A549 (cell line): ENCODE data around the gene GHR. TPM values are rescaled to one million over a fixed set of nuclear protein-coding genes. Genes with fewer than 3 reads are reported as not detected.

Experiments used
- ATAC-seq, 2 experiments: fragments of 200-7000 bp in 1 of 2; fragments of >200 bp in 1 of 2; cut with Nextera tagmentation in 1 of 2; cut with Tn5 transposase in 1 of 2; 3 replicates each; pipeline versions ENCODE4 v1.8.0 to v1.9.1; 2018 to 2020; ENCODE audit warnings: mild to moderate bottlenecking in 1 of 2, moderate library complexity in 1 of 2
- CTCF ChIA-PET: fragments of 300-600 bp; sonication (Branson Sonifier 250); formaldehyde crosslinking; extraction: SDS; loops from one replicate; lab custom pipeline; 2021; ENCODE audit warnings: antibody characterized with exemption, inconsistent platforms; lab: Yijun Ruan, JAX
- POLR2A ChIA-PET: fragments of 350-600 bp; formaldehyde crosslinking; extraction: SDS; loops from one replicate; lab custom pipeline; 2021; ENCODE audit warnings: antibody characterized with exemption, inconsistent platforms; lab: Yijun Ruan, JAX
- DNase-seq, 2 experiments: peaks; one replicate each; pipeline versions ENCODE4 v3.0.0 to v3.0.0-alpha.2; 2011 to 2016; ENCODE audit warnings: low read depth in 1 of 2, low spot score in 1 of 2
- FAIRE-seq: peaks from 2 replicates; lab custom pipeline; 2011; peaks lifted over from hg19 to GRCh38; lab: Jason Lieb, UNC
- H3K27ac ChIP-seq, 2 experiments: fragments of >200 bp; sonication (Bioruptor Twin); formaldehyde crosslinking; 3 replicates each; pipeline ENCODE4 v1.5.1; 2016 to 2017
- H3K4me1 ChIP-seq: fragments of >200 bp; sonication (Bioruptor Twin); formaldehyde crosslinking; 3 replicates; pipeline ENCODE4 v1.6.1; 2016
- H3K4me2 ChIP-seq: fragments of >200 bp; sonication (Bioruptor Twin); formaldehyde crosslinking; 3 replicates; pipeline ENCODE4 v1.6.1; 2016
- H3K4me3 ChIP-seq: fragments of >200 bp; sonication (Bioruptor Twin); formaldehyde crosslinking; 3 replicates; pipeline ENCODE4 v1.5.1; 2016
- H3K9me3 ChIP-seq: fragments of >200 bp; sonication (Bioruptor Twin); formaldehyde crosslinking; 3 replicates; pipeline ENCODE4 v1.6.1; 2016
- ATOH8 ChIP-seq: fragments of 250-450 bp; sonication (Bioruptor Pico); IDR thresholded peaks from 2 replicates; pipeline ENCODE4 v1.5.0; 2020; ENCODE audit warnings: low read depth, mild to moderate bottlenecking, moderate library complexity
- CBX2 ChIP-seq: fragments of 200-600 bp; sonication (generic); IDR thresholded peaks from 2 replicates; pipeline ENCODE4 v1.6.1; 2016; ENCODE audit warnings: low read depth, mild to moderate bottlenecking, borderline replicate concordance
- CTCF ChIP-seq: fragments of >200 bp; sonication (Bioruptor Twin); formaldehyde crosslinking; IDR thresholded peaks from 3 replicates; pipeline ENCODE4 v1.5.1; 2016
- E2F6 ChIP-seq: IDR thresholded peaks from 2 replicates; pipeline ENCODE4 v1.6.1; 2012; ENCODE audit warnings: low read depth, borderline replicate concordance
- EHF ChIP-seq: fragments of 250-450 bp; sonication (Bioruptor Pico); IDR thresholded peaks from 2 replicates; pipeline ENCODE4 v1.5.0; 2020; ENCODE audit warnings: mild to moderate bottlenecking
- EP300 ChIP-seq, 2 experiments: fragments of >200 bp; sonication (Bioruptor Twin); formaldehyde crosslinking; IDR thresholded peaks; 2 replicates in 1 of 2; 3 replicates in 1 of 2; pipeline ENCODE4 v1.6.1; 2016 to 2017
- FOSB ChIP-seq: fragments of 250-450 bp; sonication (Bioruptor Pico); IDR thresholded peaks from 2 replicates; pipeline ENCODE4 v1.5.0; 2020; ENCODE audit warnings: mild to moderate bottlenecking, moderate library complexity
- FOXS1 ChIP-seq: fragments of 250-450 bp; sonication (Bioruptor Pico); IDR thresholded peaks from 2 replicates; pipeline ENCODE4 v1.5.0; 2020; ENCODE audit warnings: mild to moderate bottlenecking, moderate library complexity
- HEYL ChIP-seq: fragments of 250-450 bp; sonication (Bioruptor Pico); IDR thresholded peaks from 2 replicates; pipeline ENCODE4 v1.8.0; 2021; ENCODE audit warnings: mild to moderate bottlenecking, moderate library complexity
- HOXA7 ChIP-seq: fragments of 250-450 bp; sonication (Bioruptor Pico); IDR thresholded peaks from 2 replicates; pipeline ENCODE4 v1.5.0; 2020; ENCODE audit warnings: mild to moderate bottlenecking, moderate library complexity
- HOXB13 ChIP-seq: fragments of 250-450 bp; sonication (Bioruptor Pico); IDR thresholded peaks from 2 replicates; pipeline ENCODE4 v1.5.0; 2020; ENCODE audit warnings: low read depth, mild to moderate bottlenecking, moderate library complexity
- JUNB ChIP-seq: fragments of >200 bp; sonication (Bioruptor Twin); formaldehyde crosslinking; IDR thresholded peaks from 2 replicates; pipeline ENCODE4 v1.6.1; 2016
- KDM5A ChIP-seq: fragments of 200-600 bp; sonication (generic); IDR thresholded peaks from 2 replicates; pipeline ENCODE4 v1.6.1; 2016; ENCODE audit warnings: antibody characterized with exemption, mild to moderate bottlenecking
- NR3C1 ChIP-seq: fragments of >200 bp; sonication (Bioruptor Twin); formaldehyde crosslinking; IDR thresholded peaks from 3 replicates; pipeline ENCODE4 v1.6.1; 2017
- PBX3 ChIP-seq: IDR thresholded peaks from 2 replicates; pipeline ENCODE4 v1.6.1; 2012
- POLR2AphosphoS2 ChIP-seq: conservative IDR thresholded peaks from 2 replicates; pipeline ENCODE4 v1.6.1; 2012; ENCODE audit warnings: low read length, improper control_type of control experiment, inconsistent platforms
- RAD21 ChIP-seq, 2 experiments: fragments of >200 bp in 1 of 2; sonication (Bioruptor Twin) in 1 of 2; formaldehyde crosslinking in 1 of 2; IDR thresholded peaks in 1 of 2; conservative IDR thresholded peaks in 1 of 2; 2 replicates in 1 of 2; 3 replicates in 1 of 2; pipeline ENCODE4 v1.6.1; 2012 to 2018; ENCODE audit warnings: inconsistent platforms in 1 of 2
- REST ChIP-seq: fragments of 200-600 bp; sonication (generic); IDR thresholded peaks from 2 replicates; pipeline ENCODE4 v1.6.1; 2016; ENCODE audit warnings: antibody characterized with exemption, mild to moderate bottlenecking, moderate library complexity
- RFX5 ChIP-seq: fragments of 450-650 bp; IDR thresholded peaks from 2 replicates; pipeline ENCODE4 v1.7.1; 2014; ENCODE audit warnings: antibody characterized with exemption, mild to moderate bottlenecking, moderate library complexity
- SMC3 ChIP-seq: fragments of >200 bp; sonication (Bioruptor Twin); formaldehyde crosslinking; IDR thresholded peaks from 3 replicates; pipeline ENCODE4 v1.6.1; 2018; ENCODE audit warnings: inconsistent platforms
- TFCP2L1 ChIP-seq: fragments of 250-450 bp; sonication (Bioruptor Pico); IDR thresholded peaks from 2 replicates; pipeline ENCODE4 v1.5.0; 2021; ENCODE audit warnings: mild to moderate bottlenecking
- TP53 ChIP-seq: fragments of 250-450 bp; sonication (Bioruptor Pico); IDR thresholded peaks from 2 replicates; pipeline ENCODE4 v1.5.0; 2021; ENCODE audit warnings: mild to moderate bottlenecking, moderate library complexity
- ZC3H11A ChIP-seq: fragments of 450-650 bp; IDR thresholded peaks from 2 replicates; pipeline ENCODE4 v1.6.1; 2014; ENCODE audit warnings: antibody characterized with exemption, mild to moderate bottlenecking
- ZSCAN20 ChIP-seq: fragments of 250-450 bp; sonication (Bioruptor Pico); IDR thresholded peaks from 2 replicates; pipeline ENCODE4 v1.8.0; 2022; ENCODE audit warnings: mild to moderate bottlenecking, moderate library complexity
- WGBS: methylation state at CpG from one replicate; pipeline ENCODE4 v1.1.6; 2017; ENCODE audit errors: missing lambda C conversion rate; 5-methylcytosine and 5-hydroxymethylcytosine counted together
- polyA plus RNA-seq, 4 experiments: library from polyadenylated mRNA; depleted of rRNA in 3 of 4; stranded (reverse); fragments of >200 nt; fragmentation: RNase III in 1 of 4; extraction: RNeasy Plus Mini Kit Qiagen cat#74134 plus additional on column Dnase treatment in 1 of 4; gene quantifications; 2 replicates in 3 of 4; 3 replicates in 1 of 4; pipeline ENCODE4 v1.2.3, GENCODE V29; 2011 to 2017
- TF ChIP-seq, protein P1 (sequence below): fragments of 450-650 bp; IDR thresholded peaks from 2 replicates; pipeline ENCODE4 v1.6.1; 2014; ENCODE audit warnings: antibody characterized with exemption
- TF ChIP-seq, protein P2 (sequence below): fragments of 250-450 bp; sonication (Bioruptor Pico); IDR thresholded peaks from 2 replicates; pipeline ENCODE4 v1.5.0; 2021; ENCODE audit warnings: mild to moderate bottlenecking, moderate library complexity, borderline replicate concordance

GHR gene
- polyA plus RNA-seq, 2 of the 4 experiments (the other 2 are of a cell fraction), result 0.05 TPM; not detected in 1

- Histone ChIP-seq H3K4me2 (no peak overlapping the region), H3K4me1 (no peaks in the 10 kb centered on the region), H3K4me3 (no peak overlapping the region), H3K27ac (no peak overlapping the region), H3K9me3 (no peaks in the 10 kb centered on the region)
- no peak for TF ChIP-seq FOSB (CRISPR knock-in tag)
- TF ChIP-seq CBX2, result no peak
- no peak for TF ChIP-seq POLR2AphosphoS2
- TF ChIP-seq JUNB, result no peak
- TF ChIP-seq, protein P1, sequence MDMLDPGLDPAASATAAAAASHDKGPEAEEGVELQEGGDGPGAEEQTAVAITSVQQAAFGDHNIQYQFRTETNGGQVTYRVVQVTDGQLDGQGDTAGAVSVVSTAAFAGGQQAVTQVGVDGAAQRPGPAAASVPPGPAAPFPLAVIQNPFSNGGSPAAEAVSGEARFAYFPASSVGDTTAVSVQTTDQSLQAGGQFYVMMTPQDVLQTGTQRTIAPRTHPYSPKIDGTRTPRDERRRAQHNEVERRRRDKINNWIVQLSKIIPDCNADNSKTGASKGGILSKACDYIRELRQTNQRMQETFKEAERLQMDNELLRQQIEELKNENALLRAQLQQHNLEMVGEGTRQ, result no peak
- no peak for TF ChIP-seq RAD21 (conservative IDR thresholded peaks at IDR 0.05 in 1 of 2, IDR thresholded peaks at IDR 0.05 in 1 of 2)
- no peak for TF ChIP-seq EP300 (IDR thresholded peaks at IDR 0.05)
- no peak for TF ChIP-seq TP53
- no peak for TF ChIP-seq TFCP2L1
- TF ChIP-seq REST, result no peak
- TF ChIP-seq HOXA7 (CRISPR knock-in tag), result no peak
- no peak for TF ChIP-seq RFX5
- TF ChIP-seq E2F6, result no peak
- TF ChIP-seq HEYL (CRISPR knock-in tag), result no peak
- no peak for TF ChIP-seq NR3C1
- TF ChIP-seq HOXB13 (CRISPR knock-in tag), result no peak
- no peak for TF ChIP-seq EHF (CRISPR knock-in tag)
- no peak for TF ChIP-seq FOXS1 (CRISPR knock-in tag)
- TF ChIP-seq SMC3, result no peak
- no peak for TF ChIP-seq PBX3
- ATAC-seq (no peak), FAIRE-seq (no peak), DNase-seq (no peak)
- CTCF ChIA-PET, result no interaction called here
- POLR2A ChIA-PET, result no interaction called here
These were observed 325.8 kb downstream of the GHR start for GRCh38 chr5:42749020-42749419.

GRCh38 chr5:42750507-42750906 lies 327.3 kb downstream of the GHR start:
- ATAC-seq, result no peak
- Histone ChIP-seq H3K4me3 (no peak overlapping the region), H3K4me1 (no peaks in the 10 kb centered on the region), H3K9me3 (no peaks in the 10 kb centered on the region), H3K27ac (no peak overlapping the region), H3K4me2 (no peak overlapping the region)
- ChIA-PET POLR2A (no interaction called here), CTCF (interaction anchor here (1.2 to 3.3 kb wide), 3 partner anchors 15 to 139 kb away, joined by 3 to 11 read pairs (median 4); no protein-coding TSS in a partner anchor)
- no peak for DNase-seq
- FAIRE-seq, result no peak
- TF ChIP-seq PBX3 (no peak), KDM5A (no peak), ATOH8 (no peak), ZSCAN20 (CRISPR knock-in tag) (no peak), CTCF (no peak), ZC3H11A (no peak), TP53 (no peak), JUNB (no peak), FOSB (CRISPR knock-in tag) (no peak)
- TF ChIP-seq, protein P2, sequence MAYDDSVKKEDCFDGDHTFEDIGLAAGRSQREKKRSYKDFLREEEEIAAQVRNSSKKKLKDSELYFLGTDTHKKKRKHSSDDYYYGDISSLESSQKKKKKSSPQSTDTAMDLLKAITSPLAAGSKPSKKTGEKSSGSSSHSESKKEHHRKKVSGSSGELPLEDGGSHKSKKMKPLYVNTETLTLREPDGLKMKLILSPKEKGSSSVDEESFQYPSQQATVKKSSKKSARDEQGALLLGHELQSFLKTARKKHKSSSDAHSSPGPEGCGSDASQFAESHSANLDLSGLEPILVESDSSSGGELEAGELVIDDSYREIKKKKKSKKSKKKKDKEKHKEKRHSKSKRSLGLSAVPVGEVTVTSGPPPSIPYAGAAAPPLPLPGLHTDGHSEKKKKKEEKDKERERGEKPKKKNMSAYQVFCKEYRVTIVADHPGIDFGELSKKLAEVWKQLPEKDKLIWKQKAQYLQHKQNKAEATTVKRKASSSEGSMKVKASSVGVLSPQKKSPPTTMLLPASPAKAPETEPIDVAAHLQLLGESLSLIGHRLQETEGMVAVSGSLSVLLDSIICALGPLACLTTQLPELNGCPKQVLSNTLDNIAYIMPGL (CRISPR knock-in tag), result no peak
- TF ChIP-seq, all 56 proteins: peak for 0
- 53% methylated on average over 5 of the region's 5 CpGs for WGBS
